Caco-2 (cell line): ENCODE results near the gene NSMF. TPM values are rescaled to one million over a fixed set of nuclear protein-coding genes. Genes with fewer than 3 reads are reported as not detected.

Experiments
- BruUV-seq: library from RNA; stranded (reverse); fragments of 400-500 nt; replicated peaks from 2 replicates; lab custom pipeline; 2021; lab: Mats Ljungman, UMichigan
- CTCF ChIA-PET: fragments of 300-600 bp; sonication (Branson Sonifier 250); formaldehyde crosslinking; loops from one replicate; lab custom pipeline; 2022; ENCODE audit warnings: antibody characterized with exemption; lab: Charles Lee
- POLR2A ChIA-PET: fragments of 300-600 bp; sonication (Branson Sonifier 250); formaldehyde crosslinking; loops from one replicate; lab custom pipeline; 2022; ENCODE audit warnings: antibody characterized with exemption; lab: Charles Lee
- DNase-seq, 2 experiments: peaks; one replicate each; pipeline versions ENCODE4 v3.0.0 to v3.0.0-alpha.2; 2020 to 2022
- H3K27me3 ChIP-seq: replicated peaks from 2 replicates; pipeline ENCODE4 v1.6.0; 2011; ENCODE audit warnings: low read length; ENCODE audit not compliant: control insufficient read depth, insufficient read depth
- H3K36me3 ChIP-seq: 2 replicates; pipeline ENCODE4 v1.5.1; 2011; ENCODE audit warnings: low read length; ENCODE audit not compliant: control insufficient read depth, insufficient read depth
- H3K4me1 ChIP-seq: fragments of 250-450 bp; sonication (Bioruptor Pico); 2 replicates; pipeline ENCODE4 v1.5.1; 2020; ENCODE audit warnings: mild to moderate bottlenecking
- H3K4me3 ChIP-seq: 2 replicates; pipeline ENCODE4 v1.5.1; 2011; ENCODE audit warnings: low read depth, mild to moderate bottlenecking, control low read depth, low read length
- H3K9me3 ChIP-seq: fragments of 250-450 bp; sonication (Bioruptor Pico); 2 replicates; pipeline ENCODE4 v1.5.1; 2020; ENCODE audit warnings: mild to moderate bottlenecking, moderate library complexity
- H3K27ac Mint-ChIP-seq: one replicate; pipeline ENCODE4 v1.8.0; 2022; ENCODE audit warnings: mixed read lengths; ENCODE audit not compliant: unreplicated experiment
- H3K27me3 Mint-ChIP-seq: one replicate; pipeline ENCODE4 v1.8.0; 2022; ENCODE audit warnings: mixed read lengths; ENCODE audit not compliant: insufficient read depth, unreplicated experiment
- H3K36me3 Mint-ChIP-seq: one replicate; pipeline ENCODE4 v1.8.0; 2022; ENCODE audit warnings: mild to moderate bottlenecking, mixed read lengths; ENCODE audit not compliant: insufficient read depth, unreplicated experiment
- H3K4me1 Mint-ChIP-seq: one replicate; pipeline ENCODE4 v1.8.0; 2022; ENCODE audit warnings: low read depth, mixed read lengths; ENCODE audit not compliant: unreplicated experiment
- H3K4me3 Mint-ChIP-seq: one replicate; pipeline ENCODE4 v1.8.0; 2022; ENCODE audit warnings: mild to moderate bottlenecking, moderate library complexity, mixed read lengths; ENCODE audit not compliant: unreplicated experiment
- H3K9me3 Mint-ChIP-seq: one replicate; pipeline ENCODE4 v1.8.0; 2022; ENCODE audit warnings: mixed read lengths; ENCODE audit not compliant: unreplicated experiment
- CTCF ChIP-seq, 2 experiments: fragments of 200-600 bp in 1 of 2; IDR thresholded peaks; 1 replicate in 1 of 2; 2 replicates in 1 of 2; pipeline versions ENCODE4 v1.5.1 to v1.8.0; 2011 to 2022; ENCODE audit warnings: antibody characterized with exemption in 1 of 2, control low read depth in 1 of 2, inconsistent platforms in 1 of 2, low read depth in 1 of 2, low read length in 1 of 2, mild to moderate bottlenecking in 1 of 2, moderate library complexity in 1 of 2; ENCODE audit not compliant: insufficient read depth in 1 of 2, severe bottlenecking in 1 of 2, unreplicated experiment in 1 of 2
- intact Hi-C: fragments of 100-400 bp; cut with micrococcal nuclease; formaldehyde crosslinking; loops from one replicate; pipeline ENCODE4 v1.10.0; 2022; ENCODE audit not compliant: unreplicated experiment
- total RNA-seq: library from RNA; stranded (reverse); gene quantifications from 2 replicates; pipeline ENCODE4 v1.2.3, GENCODE V29; 2022

The NSMF gene
- total RNA-seq, 1 experiment from 2014 or later, result 67.6 TPM

DNA sequence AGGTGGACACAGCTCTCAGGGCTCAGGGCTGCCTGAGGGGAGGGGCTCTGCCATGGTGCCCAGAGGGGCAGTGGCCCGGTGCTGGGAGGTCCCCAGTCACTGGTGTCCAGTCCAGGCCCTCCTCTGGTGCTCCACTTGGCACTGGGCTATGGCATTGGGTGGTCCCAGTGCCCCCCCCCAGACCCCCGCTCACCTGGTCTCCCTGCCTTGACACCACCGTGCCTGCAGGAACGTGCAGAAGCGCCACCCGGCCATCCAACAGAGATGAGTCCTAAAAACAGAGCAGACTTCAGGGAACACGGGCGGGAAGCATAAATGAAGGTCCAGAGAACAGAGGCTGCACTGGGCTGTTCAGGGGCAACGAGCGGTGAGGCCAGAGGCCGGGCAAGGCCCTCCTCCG lies 42.3 kb upstream of the NSMF start:
- peaks cover 40% of the 10 kb centered on the region for H3K36me3 Mint-ChIP-seq

GRCh38 chr9:137500666-137501397 lies 41.7 kb upstream of the NSMF start:
- intact Hi-C loops, result no loop called here
- Histone ChIP-seq H3K27me3 (no peaks in the 10 kb centered on the region), H3K36me3 (no peaks in the 10 kb centered on the region), H3K4me1 (no peaks in the 10 kb centered on the region), H3K4me3 (no peak overlapping the region), H3K9me3 (0 out of 2 replicates have a peak, but pooled peaks cover 3% of the 10 kb centered on the region)
- POLR2A ChIA-PET, result no interaction called here
- Mint-ChIP-seq H3K36me3 (peaks cover 40% of the 10 kb centered on the region), H3K9me3 (peaks cover 22% of the 10 kb centered on the region), H3K27me3 (peaks cover 11% of the 10 kb centered on the region), H3K4me1 (peaks cover 13% of the 10 kb centered on the region), H3K27ac (peak overlapping the region; percentile 30), H3K4me3 (no peak overlapping the region)
- TF ChIP-seq CTCF (IDR thresholded peaks at IDR 0.05; ENCODE audit: insufficient read depth in 1 of 2, low read depth in 1 of 2, low read length in 1 of 2, severe bottlenecking in 1 of 2, unreplicated experiment in 1 of 2), result no peak
- no peak for DNase-seq
- CTCF ChIA-PET, result no interaction called here
- BruUV-seq, result no TSS peak

More for the DNA sequence above, 42.3 kb upstream of the NSMF start:
- no peaks in the 10 kb centered on the region for H3K27me3 ChIP-seq
- H3K9me3 ChIP-seq, result 0 out of 2 replicates have a peak, but pooled peaks cover 3% of the 10 kb centered on the region
- peak overlapping the region; percentile 92 for H3K27ac Mint-ChIP-seq
- no peaks in the 10 kb centered on the region for H3K4me1 ChIP-seq
- ChIA-PET CTCF (no interaction called here), POLR2A (no interaction called here)
- H3K4me3 Mint-ChIP-seq, result peak overlapping the region; percentile 71
- H3K9me3 Mint-ChIP-seq, result peaks cover 22% of the 10 kb centered on the region
- H3K4me3 ChIP-seq, result no peak overlapping the region
- TF ChIP-seq CTCF (IDR thresholded peaks at IDR 0.05; ENCODE audit: insufficient read depth in 1 of 2, low read depth in 1 of 2, low read length in 1 of 2, severe bottlenecking in 1 of 2, unreplicated experiment in 1 of 2), result no peak
- intact Hi-C loops, result no loop called here
- no peak for DNase-seq
- peaks cover 13% of the 10 kb centered on the region for H3K4me1 Mint-ChIP-seq
- no TSS peak for BruUV-seq
- H3K36me3 ChIP-seq, result no peaks in the 10 kb centered on the region
- H3K27me3 Mint-ChIP-seq, result peaks cover 11% of the 10 kb centered on the region

DNA sequence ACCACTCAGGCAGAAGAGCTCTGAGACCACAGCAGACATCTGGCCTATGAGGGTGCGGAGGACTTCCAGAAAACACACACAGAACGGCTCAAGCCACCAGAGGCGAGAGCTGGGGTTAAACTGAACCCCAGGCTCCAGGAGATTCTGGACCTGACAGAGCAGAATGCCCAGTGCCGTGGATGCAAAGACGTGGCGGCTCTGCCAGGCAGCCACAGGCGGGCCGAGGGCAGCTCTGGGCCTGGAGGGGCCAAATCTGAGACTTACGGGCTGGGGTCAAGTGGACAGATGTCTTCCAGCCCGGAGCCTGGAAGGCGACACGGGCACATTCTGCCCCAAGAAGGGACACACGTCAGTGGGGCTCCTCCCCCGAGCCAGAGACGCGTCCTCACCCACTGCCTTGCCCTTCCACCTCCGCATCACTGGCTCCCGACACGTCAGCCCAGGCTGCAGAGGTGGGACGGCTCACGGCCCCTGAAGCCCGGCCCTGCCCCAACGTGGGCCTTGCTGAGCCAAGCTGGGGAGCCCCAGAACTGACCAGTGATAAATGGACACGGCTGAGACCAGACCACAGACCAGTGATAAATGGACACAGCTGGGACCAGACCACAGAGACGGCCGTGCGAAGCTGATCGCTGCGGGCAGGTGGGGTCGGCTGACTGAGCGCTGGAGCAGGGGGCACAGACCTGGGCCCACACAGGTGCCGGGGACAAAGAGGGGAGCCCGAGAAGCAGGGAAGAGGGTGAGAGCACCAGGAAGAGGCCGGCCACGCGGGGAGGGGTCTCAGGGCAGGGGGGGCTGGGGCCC lies 40.9 kb upstream of the NSMF start:
- ChIA-PET CTCF (no interaction called here), POLR2A (no interaction called here)
- BruUV-seq, result no TSS peak
- Mint-ChIP-seq H3K27ac (peak overlapping the region; percentile 30), H3K9me3 (peaks cover 22% of the 10 kb centered on the region), H3K4me3 (no peak overlapping the region), H3K4me1 (peaks cover 13% of the 10 kb centered on the region), H3K36me3 (peaks cover 40% of the 10 kb centered on the region), H3K27me3 (peaks cover 11% of the 10 kb centered on the region)
- H3K9me3 ChIP-seq, result 0 out of 2 replicates have a peak, but pooled peaks cover 3% of the 10 kb centered on the region
- TF ChIP-seq CTCF (IDR thresholded peaks at IDR 0.05; ENCODE audit: insufficient read depth in 1 of 2, low read depth in 1 of 2, low read length in 1 of 2, severe bottlenecking in 1 of 2, unreplicated experiment in 1 of 2), result no peak
- H3K27me3 ChIP-seq, result no peaks in the 10 kb centered on the region
- no peaks in the 10 kb centered on the region for H3K36me3 ChIP-seq
- no peak overlapping the region for H3K4me3 ChIP-seq
- intact Hi-C loops, result no loop called here
- no peaks in the 10 kb centered on the region for H3K4me1 ChIP-seq
- no peak for DNase-seq
